Liver (tissue), 9 donors: Measurements from ENCODE around the gene NXPH1. TPM values are rescaled to one million over a fixed set of nuclear protein-coding genes. Genes with fewer than 3 reads are reported as not detected.

Experiments
- DNase-seq: peaks from one replicate; pipeline ENCODE4 v3.0.0-alpha.2; 2017; ENCODE audit warnings: low spot score
- H3K27ac ChIP-seq, 2 donors: one replicate each; pipeline ENCODE4 v1.7.0; 2013; ENCODE audit warnings: inconsistent platforms in 2 of 2, low read length in 2 of 2, control low read depth in 1 of 2, low read depth in 1 of 2, mild to moderate bottlenecking in 1 of 2
- H3K27me3 ChIP-seq, 4 donors: one replicate each; pipeline versions ENCODE4 v1.6.1 to v1.7.0; 2013; ENCODE audit warnings: low read length in 3 of 4, inconsistent platforms in 1 of 4, mild to moderate bottlenecking in 1 of 4, moderate library complexity in 1 of 4; ENCODE audit not compliant: control insufficient read depth in 4 of 4, insufficient read depth in 4 of 4
- H3K36me3 ChIP-seq, 4 donors: one replicate each; pipeline versions ENCODE4 v1.6.1 to v1.7.0; 2013; ENCODE audit warnings: low read length in 3 of 4, mild to moderate bottlenecking in 3 of 4, low read depth in 1 of 4, moderate library complexity in 1 of 4; ENCODE audit not compliant: control insufficient read depth in 4 of 4, insufficient read depth in 3 of 4
- H3K4me1 ChIP-seq, 4 donors: one replicate each; pipeline versions ENCODE4 v1.6.1 to v1.7.0; 2013; ENCODE audit warnings: low read length in 3 of 4, mild to moderate bottlenecking in 3 of 4, moderate library complexity in 1 of 4; ENCODE audit not compliant: control insufficient read depth in 4 of 4, insufficient read depth in 4 of 4
- H3K4me3 ChIP-seq, 3 donors: one replicate each; pipeline versions ENCODE4 v1.6.1 to v1.7.0; 2013; ENCODE audit warnings: low read length in 3 of 3, control low read depth in 1 of 3, low read depth in 1 of 3, mild to moderate bottlenecking in 1 of 3
- H3K9ac ChIP-seq, 2 donors: one replicate each; pipeline ENCODE4 v1.7.0; 2013; ENCODE audit warnings: low read length in 2 of 2, mild to moderate bottlenecking in 2 of 2, moderate library complexity in 2 of 2, control low read depth in 1 of 2, low read depth in 1 of 2
- H3K9me3 ChIP-seq, 4 donors: one replicate each; pipeline versions ENCODE4 v1.6.1 to v1.7.0; 2013; ENCODE audit warnings: low read length in 3 of 4; ENCODE audit not compliant: control insufficient read depth in 4 of 4
- ATF3 ChIP-seq: IDR thresholded peaks from 2 replicates; pipeline ENCODE4 v1.6.1; 2016; ENCODE audit warnings: antibody characterized with exemption
- EGR1 ChIP-seq, 2 donors: IDR thresholded peaks; 2 replicates each; pipeline ENCODE4 v1.6.1; 2016 to 2018; ENCODE audit warnings: antibody characterized with exemption in 2 of 2, low read depth in 2 of 2
- FOXA1 ChIP-seq: IDR thresholded peaks from 2 replicates; pipeline ENCODE4 v1.6.1; 2016; ENCODE audit warnings: antibody characterized with exemption
- FOXA2 ChIP-seq: IDR thresholded peaks from 2 replicates; pipeline ENCODE4 v1.6.1; 2016; ENCODE audit warnings: antibody characterized with exemption
- GABPA ChIP-seq, 2 donors: IDR thresholded peaks in 1 of 2; conservative IDR thresholded peaks in 1 of 2; 2 replicates each; pipeline ENCODE4 v1.6.1; 2016; ENCODE audit warnings: antibody characterized with exemption in 2 of 2, mild to moderate bottlenecking in 1 of 2, moderate library complexity in 1 of 2
- HNF4A ChIP-seq, 2 donors: conservative IDR thresholded peaks; 2 replicates each; pipeline ENCODE4 v1.6.1; 2016; ENCODE audit warnings: antibody characterized with exemption in 2 of 2, mild to moderate bottlenecking in 2 of 2
- HNF4G ChIP-seq: IDR thresholded peaks from 2 replicates; pipeline ENCODE4 v1.6.1; 2016; ENCODE audit warnings: antibody characterized with exemption
- JUND ChIP-seq, 2 donors: IDR thresholded peaks; 2 replicates each; pipeline ENCODE4 v1.6.1; 2016; ENCODE audit warnings: antibody characterized with exemption in 2 of 2
- MAX ChIP-seq: IDR thresholded peaks from 2 replicates; pipeline ENCODE4 v1.6.1; 2016; ENCODE audit warnings: antibody characterized with exemption
- RXRA ChIP-seq, 2 donors: IDR thresholded peaks; 2 replicates each; pipeline ENCODE4 v1.6.1; 2017 to 2018; ENCODE audit warnings: antibody characterized with exemption in 2 of 2, mild to moderate bottlenecking in 1 of 2
- SP1 ChIP-seq: IDR thresholded peaks from 2 replicates; pipeline ENCODE4 v1.6.1; 2018; ENCODE audit warnings: antibody characterized with exemption, mild to moderate bottlenecking
- TAF1 ChIP-seq: conservative IDR thresholded peaks from 2 replicates; pipeline ENCODE4 v1.6.1; 2016; ENCODE audit warnings: antibody characterized with exemption, mild to moderate bottlenecking
- YY1 ChIP-seq: IDR thresholded peaks from 2 replicates; pipeline ENCODE4 v1.6.1; 2016; ENCODE audit warnings: antibody characterized with exemption, mild to moderate bottlenecking
- ZBTB33 ChIP-seq: IDR thresholded peaks from 2 replicates; pipeline ENCODE4 v1.6.1; 2016; ENCODE audit warnings: antibody characterized with exemption
- WGBS: extraction: QIAGEN DNeasy Blood & Tissue Kit; methylation state at CpG from one replicate; pipeline ENCODE4 v1.1.7; 2013; 5-methylcytosine and 5-hydroxymethylcytosine counted together
- polyA plus RNA-seq, 2 donors: library from polyadenylated mRNA; stranded (reverse) in 1 of 2; unstranded in 1 of 2; fragments of 200-250 nt in 1 of 2; fragments of >200 nt in 1 of 2; fragmentation: Nextera tagmentation in 1 of 2; extraction: Ambion mirVana in 1 of 2; gene quantifications; one replicate each; pipeline versions ENCODE4 v1.2.1 to v1.2.3, GENCODE V29; 2013 to 2015
- total RNA-seq, 2 donors: library from RNA; depleted of rRNA; stranded (reverse); fragments of >200 nt; gene quantifications; one replicate each; pipeline ENCODE4 v1.2.3, GENCODE V29; 2014
- TF ChIP-seq, protein P1 (sequence below): fragments of 150-350 bp; IDR thresholded peaks from 2 replicates; pipeline ENCODE4 v1.5.1; 2017; ENCODE audit warnings: improper control_type of control experiment, low read depth, low read length; ENCODE audit not compliant: missing input control
- donor health status: healthy.
- donor health status: healthy.
- donor health status: healthy.
- donor health status: healthy.
- donor health status: healthy.

Gene NXPH1
- total and polyA plus RNA-seq, 4 donors, result not detected

- WGBS, result 90% methylated on average over 1 of the region's 1 CpG
- no peak overlapping the region for H3K27ac ChIP-seq
- H3K27me3 ChIP-seq, result peaks cover 0 to 3% (median 0%) of the 10 kb centered on the region in 4 donors
Measured at GRCh38 chr7:8618441-8619070, 185.1 kb downstream of the NXPH1 start.

DNA sequence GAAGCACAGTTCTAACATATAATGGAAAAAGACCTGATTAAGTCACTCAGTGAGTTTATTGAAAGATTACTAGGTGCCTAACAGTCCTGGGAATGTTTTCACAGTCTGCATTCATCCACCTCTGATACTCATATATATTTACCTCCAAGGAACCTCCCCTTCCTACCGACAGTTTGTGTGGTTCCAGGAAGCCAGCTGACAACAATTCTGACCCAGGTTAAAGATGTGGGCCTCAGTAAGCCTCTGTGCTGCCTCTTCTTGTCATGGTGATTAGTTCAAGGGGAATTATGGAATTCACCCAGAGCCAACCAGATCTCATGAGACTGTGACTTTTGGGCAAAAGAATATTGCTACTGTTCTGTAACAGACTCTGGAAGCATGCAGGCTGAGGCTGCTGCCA is 186.8 kb downstream of the NXPH1 start:
- H3K4me1 ChIP-seq, result no peaks in the 10 kb centered on the region
- H3K9me3 ChIP-seq, result no peaks in the 10 kb centered on the region
- no peak for DNase-seq
- H3K27me3 ChIP-seq, result peaks cover 0 to 3% (median 0%) of the 10 kb centered on the region in 4 donors
- H3K9ac ChIP-seq, result no peak overlapping the region
- H3K4me3 ChIP-seq, result no peak overlapping the region
- H3K36me3 ChIP-seq, result no peaks in the 10 kb centered on the region
- 19% methylated on average over 1 of the region's 1 CpG for WGBS
- no peak overlapping the region for H3K27ac ChIP-seq
- TF ChIP-seq YY1, result no peak
- TF ChIP-seq, protein P1, sequence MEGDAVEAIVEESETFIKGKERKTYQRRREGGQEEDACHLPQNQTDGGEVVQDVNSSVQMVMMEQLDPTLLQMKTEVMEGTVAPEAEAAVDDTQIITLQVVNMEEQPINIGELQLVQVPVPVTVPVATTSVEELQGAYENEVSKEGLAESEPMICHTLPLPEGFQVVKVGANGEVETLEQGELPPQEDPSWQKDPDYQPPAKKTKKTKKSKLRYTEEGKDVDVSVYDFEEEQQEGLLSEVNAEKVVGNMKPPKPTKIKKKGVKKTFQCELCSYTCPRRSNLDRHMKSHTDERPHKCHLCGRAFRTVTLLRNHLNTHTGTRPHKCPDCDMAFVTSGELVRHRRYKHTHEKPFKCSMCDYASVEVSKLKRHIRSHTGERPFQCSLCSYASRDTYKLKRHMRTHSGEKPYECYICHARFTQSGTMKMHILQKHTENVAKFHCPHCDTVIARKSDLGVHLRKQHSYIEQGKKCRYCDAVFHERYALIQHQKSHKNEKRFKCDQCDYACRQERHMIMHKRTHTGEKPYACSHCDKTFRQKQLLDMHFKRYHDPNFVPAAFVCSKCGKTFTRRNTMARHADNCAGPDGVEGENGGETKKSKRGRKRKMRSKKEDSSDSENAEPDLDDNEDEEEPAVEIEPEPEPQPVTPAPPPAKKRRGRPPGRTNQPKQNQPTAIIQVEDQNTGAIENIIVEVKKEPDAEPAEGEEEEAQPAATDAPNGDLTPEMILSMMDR, result no peak
- no peak for TF ChIP-seq EGR1 (IDR thresholded peaks at IDR 0.05; ENCODE audit: low read depth in 2 of 2)
- TF ChIP-seq HNF4A (conservative IDR thresholded peaks at IDR 0.05), result no peak
- no peak for TF ChIP-seq GABPA (IDR thresholded peaks at IDR 0.05 in 1 of 2, conservative IDR thresholded peaks at IDR 0.05 in 1 of 2)
- no peak for TF ChIP-seq ATF3
- no peak for TF ChIP-seq ZBTB33

More at GRCh38 chr7:8618441-8619070, 185.1 kb downstream of the NXPH1 start:
- H3K4me1 ChIP-seq, result no peaks in the 10 kb centered on the region
- H3K9ac ChIP-seq, result no peak overlapping the region
- H3K36me3 ChIP-seq, result no peaks in the 10 kb centered on the region
- no peaks in the 10 kb centered on the region for H3K9me3 ChIP-seq
- DNase-seq, result no peak
- H3K4me3 ChIP-seq, result no peak overlapping the region
- TF ChIP-seq TAF1 (no peak), YY1 (no peak), FOXA2 (no peak), RXRA (IDR thresholded peaks at IDR 0.05) (no peak), HNF4A (conservative IDR thresholded peaks at IDR 0.05) (no peak), EGR1 (IDR thresholded peaks at IDR 0.05; ENCODE audit: low read depth in 2 of 2) (no peak), ZBTB33 (no peak), SP1 (no peak), ATF3 (no peak), FOXA1 (no peak), MAX (no peak), HNF4G (no peak), JUND (IDR thresholded peaks at IDR 0.05) (no peak)
- TF ChIP-seq, protein P1, result no peak
